ENCODE measurements around the gene ACP7.

DNA sequence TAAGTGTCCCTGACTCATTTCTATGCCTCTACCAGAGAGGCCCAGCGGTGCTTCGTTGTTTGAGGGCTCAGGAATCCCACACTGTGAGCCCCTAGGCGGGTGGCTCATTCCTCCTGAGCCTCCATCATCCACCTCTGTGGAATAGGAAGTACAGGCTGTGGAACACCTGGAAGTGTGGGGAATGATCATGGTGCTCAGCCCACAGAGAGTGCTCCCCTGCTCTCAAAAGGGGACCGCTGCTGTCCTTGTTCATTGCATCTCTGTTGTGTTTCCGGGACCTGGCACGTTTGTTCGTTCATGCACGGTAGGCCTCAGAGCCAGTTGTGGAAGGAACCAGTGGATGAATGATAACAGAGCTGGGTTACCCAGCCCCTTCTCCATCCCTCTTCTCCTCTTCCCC is 1.2 kb downstream of the ACP7 start:
- TF ChIP-seq POLR2A (IDR thresholded peaks at IDR 0.05; ENCODE audit: low read length) = no peak
- no peak for TF ChIP-seq GATA1 (IDR thresholded peaks at IDR 0.05; ENCODE audit: low read depth, low read length)

Data from erythroblast (primary cell).